Natural killer cell (primary cell): Measurements from ENCODE around the gene DUSP22. TPM values are rescaled to one million over a fixed set of nuclear protein-coding genes. Genes with fewer than 3 reads are reported as not detected.

Experiments
- ATAC-seq, 3 donors: fragments of 150-1000 bp in 2 of 3; fragments of 200-7000 bp in 1 of 3; cut with Tn5 transposase; 1 replicate in 1 of 3; 2 replicates in 2 of 3; pipeline ENCODE4 v1.10.0; 2021; ENCODE audit warnings: mild to moderate bottlenecking in 2 of 3, moderate library complexity in 2 of 3
- DNase-seq, 2 donors: peaks; one replicate each; pipeline versions ENCODE4 v3.0.0 to v3.0.0-alpha.2; 2013 to 2021; ENCODE audit warnings: mixed read lengths in 1 of 2
- H3K27ac ChIP-seq: one replicate; pipeline ENCODE4 v1.5.1; 2013; ENCODE audit warnings: mild to moderate bottlenecking, low read length
- H3K27me3 ChIP-seq: one replicate; pipeline ENCODE4 v1.6.1; 2013; ENCODE audit warnings: low read length; ENCODE audit not compliant: control insufficient read depth, insufficient read depth
- H3K36me3 ChIP-seq: one replicate; pipeline ENCODE4 v1.6.1; 2013; ENCODE audit warnings: low read length; ENCODE audit not compliant: control insufficient read depth, insufficient read depth
- H3K4me1 ChIP-seq: one replicate; pipeline ENCODE4 v1.6.1; 2013; ENCODE audit warnings: low read length; ENCODE audit not compliant: control insufficient read depth, insufficient read depth
- H3K4me3 ChIP-seq: one replicate; pipeline ENCODE4 v1.5.1; 2013; ENCODE audit warnings: low read length
- H3K9me3 ChIP-seq: one replicate; pipeline ENCODE4 v1.6.1; 2013; ENCODE audit warnings: low read length; ENCODE audit not compliant: control insufficient read depth, insufficient read depth
- H3K27ac Mint-ChIP-seq, 2 donors: one replicate each; pipeline ENCODE4 v1.8.0; 2022; ENCODE audit warnings: mild to moderate bottlenecking in 2 of 2, mixed read lengths in 2 of 2, moderate library complexity in 1 of 2
- H3K27me3 Mint-ChIP-seq, 2 donors: one replicate each; pipeline ENCODE4 v1.8.0; 2022; ENCODE audit warnings: low read depth in 2 of 2, mixed read lengths in 2 of 2
- H3K36me3 Mint-ChIP-seq: one replicate; pipeline ENCODE4 v1.8.0; 2022; ENCODE audit warnings: mixed read lengths
- H3K4me1 Mint-ChIP-seq, 2 donors: one replicate each; pipeline ENCODE4 v1.8.0; 2022; ENCODE audit warnings: mixed read lengths in 2 of 2
- H3K4me3 Mint-ChIP-seq: one replicate; pipeline ENCODE4 v1.8.0; 2022; ENCODE audit warnings: mild to moderate bottlenecking, moderate library complexity, mixed read lengths
- H3K9me3 Mint-ChIP-seq, 2 donors: one replicate each; pipeline ENCODE4 v1.8.0; 2022; ENCODE audit warnings: mixed read lengths in 2 of 2
- WGBS: methylation state at CpG from one replicate; pipeline ENCODE4 v1.1.7; 2013; ENCODE audit warnings: missing lambda C conversion rate; ENCODE audit not compliant: insufficient coverage; 5-methylcytosine and 5-hydroxymethylcytosine counted together
- intact Hi-C: fragments of 100-400 bp; cut with micrococcal nuclease; formaldehyde crosslinking; loops from one replicate; pipeline ENCODE4 v1.14.2; 2022
- total RNA-seq, 4 donors: library from RNA; stranded (reverse); fragments of 120-200 nt in 1 of 4; gene quantifications; one replicate each; pipeline versions ENCODE4 v1.2.3 to v1.2.4, GENCODE V29; 2013 to 2022
- TF ChIP-seq, protein P1 (sequence below): fragments of 200-600 bp; IDR thresholded peaks from one replicate; pipeline ENCODE4 v1.8.0; 2022; ENCODE audit warnings: antibody characterized with exemption

DUSP22 gene
- total RNA-seq, 3 donors from 2014 or later (not counting 1 experiment from before 2014, with no cell fraction given) = 50.4 to 61.5 (median 56.6) TPM

DNA sequence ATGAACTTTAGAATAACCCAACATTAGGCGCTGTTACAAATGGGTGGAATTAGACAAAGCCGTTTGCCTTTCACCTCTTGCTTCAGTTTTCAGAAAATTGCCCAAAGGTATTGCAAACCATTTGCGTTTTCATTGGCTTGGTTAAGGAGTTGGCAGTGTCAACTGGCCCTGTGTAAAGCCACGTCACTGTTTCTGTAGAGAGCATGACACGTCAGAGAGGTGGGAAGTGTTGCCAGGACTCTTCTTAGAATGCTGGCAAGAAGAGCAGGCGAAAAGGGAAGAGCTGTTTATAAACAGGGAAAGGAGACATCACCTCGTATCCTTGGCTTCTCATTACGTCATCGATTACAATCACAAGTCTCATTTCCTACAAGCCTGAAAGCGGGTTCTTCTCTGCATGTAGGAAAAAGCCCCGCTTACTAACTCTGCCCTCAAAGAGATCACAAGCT, 95.0 kb downstream of the DUSP22 start:
- Mint-ChIP-seq H3K27ac (no peak overlapping the region), H3K4me1 (peaks cover 15 to 20% of the 10 kb centered on the region in 2 donors), H3K27me3 (peaks cover 29 to 40% of the 10 kb centered on the region in 2 donors), H3K9me3 (no peaks in the 10 kb centered on the region), H3K4me3 (no peak overlapping the region), H3K36me3 (no peaks in the 10 kb centered on the region)
- TF ChIP-seq, protein P1, sequence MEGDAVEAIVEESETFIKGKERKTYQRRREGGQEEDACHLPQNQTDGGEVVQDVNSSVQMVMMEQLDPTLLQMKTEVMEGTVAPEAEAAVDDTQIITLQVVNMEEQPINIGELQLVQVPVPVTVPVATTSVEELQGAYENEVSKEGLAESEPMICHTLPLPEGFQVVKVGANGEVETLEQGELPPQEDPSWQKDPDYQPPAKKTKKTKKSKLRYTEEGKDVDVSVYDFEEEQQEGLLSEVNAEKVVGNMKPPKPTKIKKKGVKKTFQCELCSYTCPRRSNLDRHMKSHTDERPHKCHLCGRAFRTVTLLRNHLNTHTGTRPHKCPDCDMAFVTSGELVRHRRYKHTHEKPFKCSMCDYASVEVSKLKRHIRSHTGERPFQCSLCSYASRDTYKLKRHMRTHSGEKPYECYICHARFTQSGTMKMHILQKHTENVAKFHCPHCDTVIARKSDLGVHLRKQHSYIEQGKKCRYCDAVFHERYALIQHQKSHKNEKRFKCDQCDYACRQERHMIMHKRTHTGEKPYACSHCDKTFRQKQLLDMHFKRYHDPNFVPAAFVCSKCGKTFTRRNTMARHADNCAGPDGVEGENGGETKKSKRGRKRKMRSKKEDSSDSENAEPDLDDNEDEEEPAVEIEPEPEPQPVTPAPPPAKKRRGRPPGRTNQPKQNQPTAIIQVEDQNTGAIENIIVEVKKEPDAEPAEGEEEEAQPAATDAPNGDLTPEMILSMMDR = no peak
- Histone ChIP-seq H3K4me1 (peaks cover 16% of the 10 kb centered on the region), H3K27ac (no peak overlapping the region), H3K4me3 (no peak overlapping the region), H3K27me3 (no peaks in the 10 kb centered on the region), H3K9me3 (no peaks in the 10 kb centered on the region), H3K36me3 (no peaks in the 10 kb centered on the region)
- WGBS = 87% methylated on average over 11 of the region's 11 CpGs
- ATAC-seq = no peak
- intact Hi-C loops = no loop called here
- no peak for DNase-seq

DNA sequence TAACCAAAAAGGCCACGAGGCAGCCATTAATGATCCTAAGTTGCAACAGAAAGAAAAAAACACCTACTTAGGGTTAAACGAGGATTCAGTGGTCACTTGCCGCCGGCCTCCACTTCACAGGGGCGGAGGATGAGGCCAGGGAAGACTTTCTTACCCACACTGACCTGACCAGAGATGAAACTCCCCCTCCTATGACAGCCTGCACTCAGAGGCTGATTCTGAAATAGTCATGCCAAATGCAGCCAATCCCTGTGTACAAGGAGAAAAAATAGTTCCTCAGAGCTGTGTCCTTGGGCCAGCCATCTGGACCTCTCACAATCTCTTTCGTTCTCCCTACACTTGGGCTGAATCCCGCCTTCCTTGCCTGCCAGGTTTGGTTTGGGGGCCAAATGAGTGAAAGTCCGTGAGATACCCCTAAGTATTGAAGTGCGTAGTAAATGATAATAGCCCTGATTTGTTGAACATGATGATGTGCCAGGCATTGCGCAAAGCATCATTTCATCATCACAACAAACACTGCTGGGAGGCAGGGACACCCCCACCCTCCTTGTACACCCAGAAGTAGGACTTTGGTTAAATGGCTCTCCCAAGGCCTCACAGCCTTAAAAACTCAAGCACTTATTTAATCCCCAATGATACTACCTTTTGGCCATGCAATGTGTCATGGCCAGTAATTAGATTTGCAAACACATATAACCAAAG, 96.1 kb downstream of the DUSP22 start:
- no peak overlapping the region for H3K4me3 Mint-ChIP-seq
- H3K27me3 Mint-ChIP-seq = peaks cover 29 to 44% of the 10 kb centered on the region in 2 donors
- no peak for ATAC-seq
- Histone ChIP-seq H3K4me1 (peaks cover 19% of the 10 kb centered on the region), H3K27me3 (no peaks in the 10 kb centered on the region), H3K9me3 (no peaks in the 10 kb centered on the region), H3K36me3 (no peaks in the 10 kb centered on the region), H3K27ac (no peak overlapping the region), H3K4me3 (no peak overlapping the region)
- peaks cover 15 to 28% of the 10 kb centered on the region in 2 donors for H3K4me1 Mint-ChIP-seq
- H3K9me3 Mint-ChIP-seq = no peaks in the 10 kb centered on the region
- intact Hi-C loops = no loop called here
- no peaks in the 10 kb centered on the region for H3K36me3 Mint-ChIP-seq
- DNase-seq = no peak
- no peak overlapping the region for H3K27ac Mint-ChIP-seq
- 95% methylated on average over 10 of the region's 10 CpGs for WGBS
- TF ChIP-seq, protein P1 = no peak

DNA sequence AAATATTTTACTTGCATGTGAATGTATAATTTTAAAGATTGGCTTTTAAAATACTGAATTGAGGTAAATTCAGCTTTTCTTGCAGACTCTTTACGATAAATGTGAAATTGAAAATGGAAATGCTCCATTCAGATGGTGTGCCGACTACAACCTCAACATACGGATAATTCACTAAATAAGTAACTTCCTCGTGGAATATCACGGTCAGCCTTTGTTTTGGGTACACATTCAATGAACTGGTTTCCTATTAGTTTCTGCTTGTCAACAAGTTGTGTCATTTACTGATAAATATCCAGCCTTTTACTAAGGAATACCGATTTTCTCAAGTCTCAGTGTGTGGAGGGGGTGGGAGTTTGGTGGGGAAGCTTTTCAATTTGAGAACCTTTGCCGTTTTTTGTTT, 96.9 kb downstream of the DUSP22 start:
- Mint-ChIP-seq H3K27me3 (peaks cover 37 to 51% of the 10 kb centered on the region in 2 donors), H3K4me3 (no peak overlapping the region), H3K9me3 (no peaks in the 10 kb centered on the region), H3K4me1 (peaks cover 22 to 35% of the 10 kb centered on the region in 2 donors), H3K27ac (no peak overlapping the region), H3K36me3 (no peaks in the 10 kb centered on the region)
- Histone ChIP-seq H3K27ac (no peak overlapping the region), H3K9me3 (no peaks in the 10 kb centered on the region), H3K4me1 (peaks cover 27% of the 10 kb centered on the region), H3K36me3 (no peaks in the 10 kb centered on the region), H3K4me3 (no peak overlapping the region), H3K27me3 (peaks cover 3% of the 10 kb centered on the region)
- no peak for DNase-seq
- WGBS = 88% methylated on average over 6 of the region's 7 CpGs
- intact Hi-C loops = no loop called here
- TF ChIP-seq, protein P1 = no peak
- no peak for ATAC-seq

DNA sequence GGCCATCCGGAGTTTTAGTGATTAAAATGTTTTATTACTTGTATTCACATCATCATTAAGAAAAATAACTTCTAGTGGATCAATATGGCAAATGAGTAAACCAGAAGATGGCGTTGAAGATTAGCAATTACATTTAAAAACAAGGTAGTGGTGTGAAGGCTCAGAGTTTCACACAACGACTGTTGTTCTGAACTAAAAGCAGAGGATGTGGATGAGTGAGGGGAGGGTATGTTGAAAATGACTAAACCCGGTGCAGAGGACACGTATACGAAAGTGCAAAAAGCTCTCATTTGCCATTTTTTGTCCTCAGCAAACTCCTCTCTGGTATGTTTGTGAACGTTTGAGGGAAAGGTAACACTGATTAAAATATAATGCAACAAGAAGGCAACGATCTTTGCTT, 97.3 kb downstream of the DUSP22 start:
- DNase-seq (peak in 1 of 2 donors; percentile 65), ATAC-seq (peak in 2 of 3 donors; percentile 28 to 34)
- Mint-ChIP-seq H3K4me1 (peaks cover 22 to 35% of the 10 kb centered on the region in 2 donors), H3K27me3 (peaks cover 42 to 49% of the 10 kb centered on the region in 2 donors), H3K27ac (no peak overlapping the region), H3K36me3 (no peaks in the 10 kb centered on the region), H3K9me3 (no peaks in the 10 kb centered on the region), H3K4me3 (peak overlapping the region; percentile 29)
- H3K4me1 ChIP-seq = peaks cover 27% of the 10 kb centered on the region
- no peak overlapping the region for H3K27ac ChIP-seq
- peaks cover 3% of the 10 kb centered on the region for H3K27me3 ChIP-seq
- no peak overlapping the region for H3K4me3 ChIP-seq
- H3K9me3 ChIP-seq = no peaks in the 10 kb centered on the region
- TF ChIP-seq, protein P1 = no peak
- intact Hi-C loops = no loop called here
- WGBS = 33% methylated on average over 7 of the region's 8 CpGs
- H3K36me3 ChIP-seq = peaks cover under 1% of the 10 kb centered on the region
